Subcutaneous abdominal adipose tissue (tissue), 5 donors: ENCODE results near the gene EBF4.

Experiments
- H3K27ac ChIP-seq: one replicate; pipeline ENCODE4 v1.7.0; 2013; ENCODE audit warnings: low read depth, mild to moderate bottlenecking, inconsistent platforms, low read length, moderate library complexity
- H3K27me3 ChIP-seq, 5 donors: one replicate each; pipeline ENCODE4 v1.7.0; 2013; ENCODE audit warnings: low read length in 5 of 5, inconsistent platforms in 1 of 5; ENCODE audit not compliant: control insufficient read depth in 5 of 5, insufficient read depth in 4 of 5
- H3K36me3 ChIP-seq, 5 donors: one replicate each; pipeline ENCODE4 v1.7.0; 2013; ENCODE audit warnings: low read length in 5 of 5; ENCODE audit not compliant: control insufficient read depth in 5 of 5, insufficient read depth in 5 of 5
- H3K4me1 ChIP-seq, 5 donors: one replicate each; pipeline ENCODE4 v1.7.0; 2013; ENCODE audit warnings: low read length in 5 of 5, mild to moderate bottlenecking in 3 of 5, moderate library complexity in 1 of 5; ENCODE audit not compliant: control insufficient read depth in 5 of 5, insufficient read depth in 5 of 5
- H3K4me3 ChIP-seq, 5 donors: one replicate each; pipeline ENCODE4 v1.7.0; 2013; ENCODE audit warnings: low read length in 5 of 5, low read depth in 1 of 5
- H3K9ac ChIP-seq, 5 donors: one replicate each; pipeline ENCODE4 v1.7.0; 2013; ENCODE audit warnings: low read length in 5 of 5, mild to moderate bottlenecking in 4 of 5, moderate library complexity in 3 of 5
- H3K9me3 ChIP-seq, 5 donors: one replicate each; pipeline ENCODE4 v1.7.0; 2013; ENCODE audit warnings: low read length in 5 of 5; ENCODE audit not compliant: control insufficient read depth in 5 of 5
- donor health status: healthy.
- donor health status: healthy.
- donor health status: healthy.
- donor health status: healthy.
- donor health status: healthy.

EBF4 gene

DNA sequence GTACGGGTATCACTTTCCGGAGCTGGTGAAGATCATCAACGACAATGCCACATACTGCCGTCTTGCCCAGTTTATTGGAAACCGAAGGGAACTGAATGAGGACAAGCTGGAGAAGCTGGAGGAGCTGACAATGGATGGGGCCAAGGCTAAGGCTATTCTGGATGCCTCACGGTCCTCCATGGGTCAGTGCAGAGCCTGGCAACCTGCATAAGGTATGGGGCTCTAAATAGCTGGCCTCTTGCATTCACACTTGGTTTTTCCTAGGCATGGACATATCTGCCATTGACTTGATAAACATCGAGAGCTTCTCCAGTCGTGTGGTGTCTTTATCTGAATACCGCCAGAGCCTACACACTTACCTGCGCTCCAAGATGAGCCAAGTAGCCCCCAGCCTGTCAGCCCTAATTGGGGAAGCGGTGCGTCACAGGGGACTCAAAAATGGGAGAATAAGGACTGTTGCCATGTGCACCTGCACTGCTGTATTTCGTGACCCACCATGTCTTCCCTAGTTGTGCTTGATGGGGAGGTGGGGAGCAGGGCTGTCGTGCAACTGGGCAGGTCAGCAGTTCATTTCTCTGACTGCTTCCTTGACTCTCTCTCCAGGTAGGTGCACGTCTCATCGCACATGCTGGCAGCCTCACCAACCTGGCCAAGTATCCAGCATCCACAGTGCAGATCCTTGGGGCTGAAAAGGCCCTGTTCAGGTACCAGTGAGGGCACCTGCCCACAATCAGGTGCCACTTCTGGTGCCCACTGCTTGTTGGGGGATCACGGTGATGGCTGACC is 37.1 kb upstream of the EBF4 start:
- Histone ChIP-seq H3K27ac (no peak overlapping the region), H3K9ac (no peak overlapping the region), H3K9me3 (no peaks in the 10 kb centered on the region), H3K36me3 (peaks cover 0 to 68% (median 65%) of the 10 kb centered on the region in 5 donors), H3K4me3 (no peak overlapping the region), H3K4me1 (peaks cover 2 to 33% (median 28%) of the 10 kb centered on the region in 5 donors), H3K27me3 (no peaks in the 10 kb centered on the region)

DNA sequence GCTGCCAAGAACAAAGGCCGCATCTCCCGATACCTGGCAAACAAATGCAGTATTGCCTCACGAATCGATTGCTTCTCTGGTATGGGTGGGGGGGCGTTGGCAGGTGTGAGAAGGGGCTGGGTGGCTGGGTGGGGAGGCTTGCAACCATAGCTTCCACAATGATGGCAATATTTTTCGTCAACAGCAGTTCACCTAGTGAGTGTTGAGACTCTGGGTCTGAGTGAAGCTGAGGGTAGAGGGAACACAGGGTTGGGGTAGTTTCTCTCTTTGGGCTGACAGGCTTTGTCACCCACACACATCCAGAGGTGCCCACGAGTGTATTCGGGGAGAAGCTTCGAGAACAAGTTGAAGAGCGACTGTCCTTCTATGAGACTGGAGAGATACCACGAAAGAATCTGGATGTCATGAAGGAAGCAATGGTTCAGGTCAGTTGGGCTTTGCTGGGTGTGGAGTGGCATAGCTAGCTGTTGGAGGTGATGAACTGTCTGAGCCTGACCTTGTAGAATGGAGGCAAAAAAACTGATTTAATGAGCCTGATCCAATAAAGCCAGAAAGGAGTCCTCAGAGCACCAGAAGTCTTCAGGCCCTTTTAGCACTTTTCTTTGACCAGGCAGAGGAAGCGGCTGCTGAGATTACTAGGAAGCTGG is 36.0 kb upstream of the EBF4 start:
- no peak overlapping the region for H3K4me3 ChIP-seq

DNA sequence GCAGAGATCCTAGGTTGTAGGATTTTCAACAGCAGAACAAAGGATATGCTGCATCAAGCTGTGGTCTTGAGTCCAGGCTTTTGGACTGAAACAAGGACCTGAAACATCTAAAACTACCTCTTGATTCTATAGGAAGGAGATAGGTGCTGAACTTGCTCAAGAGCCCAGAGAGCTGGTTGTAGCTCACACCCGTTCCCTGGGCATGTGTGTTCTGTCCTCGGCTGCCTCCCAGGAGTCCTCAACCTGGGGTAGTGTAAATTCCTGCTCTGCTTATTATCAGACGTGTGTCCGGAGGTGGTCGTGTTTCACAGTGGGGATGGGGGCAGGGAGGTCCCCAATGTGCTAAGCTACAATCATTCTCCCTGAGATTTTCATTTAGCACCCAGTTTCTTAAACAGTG is 35.3 kb upstream of the EBF4 start:
- no peak overlapping the region for H3K9ac ChIP-seq
- H3K36me3 ChIP-seq = peaks cover 9 to 84% (median 81%) of the 10 kb centered on the region in 5 donors
- no peaks in the 10 kb centered on the region for H3K9me3 ChIP-seq
- H3K4me3 ChIP-seq = no peak overlapping the region
- no peaks in the 10 kb centered on the region for H3K27me3 ChIP-seq
- peaks cover 2 to 21% (median 19%) of the 10 kb centered on the region in 5 donors for H3K4me1 ChIP-seq
- no peak overlapping the region for H3K27ac ChIP-seq

More for the DNA sequence above, 36.0 kb upstream of the EBF4 start:
- Histone ChIP-seq H3K4me1 (peaks cover 2 to 27% (median 22%) of the 10 kb centered on the region in 5 donors), H3K9me3 (no peaks in the 10 kb centered on the region), H3K27ac (no peak overlapping the region), H3K27me3 (no peaks in the 10 kb centered on the region), H3K9ac (no peak overlapping the region), H3K36me3 (peaks cover 2 to 78% (median 75%) of the 10 kb centered on the region in 5 donors)

DNA sequence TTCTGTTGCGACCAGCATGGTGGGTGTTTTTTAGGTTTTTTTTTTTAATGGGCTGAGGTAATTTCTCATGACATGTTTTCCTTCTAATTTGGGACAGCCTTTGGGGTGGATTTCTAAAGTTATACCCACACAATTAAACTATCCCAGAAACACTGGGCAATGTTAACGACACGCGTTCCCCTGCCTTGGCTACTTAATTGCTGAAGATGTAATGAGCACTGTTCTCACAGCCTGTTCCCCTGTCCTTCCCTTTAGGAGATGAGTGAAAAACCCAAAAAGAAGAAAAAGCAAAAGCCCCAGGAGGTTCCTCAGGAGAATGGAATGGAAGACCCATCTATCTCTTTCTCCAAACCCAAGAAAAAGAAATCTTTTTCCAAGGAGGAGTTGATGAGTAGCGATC is 34.9 kb upstream of the EBF4 start:
- Histone ChIP-seq H3K4me1 (peaks cover 2 to 20% (median 18%) of the 10 kb centered on the region in 5 donors), H3K36me3 (peaks cover 9 to 86% (median 82%) of the 10 kb centered on the region in 5 donors), H3K9ac (no peak overlapping the region), H3K4me3 (no peak overlapping the region), H3K27me3 (no peaks in the 10 kb centered on the region), H3K9me3 (no peaks in the 10 kb centered on the region), H3K27ac (no peak overlapping the region)

DNA sequence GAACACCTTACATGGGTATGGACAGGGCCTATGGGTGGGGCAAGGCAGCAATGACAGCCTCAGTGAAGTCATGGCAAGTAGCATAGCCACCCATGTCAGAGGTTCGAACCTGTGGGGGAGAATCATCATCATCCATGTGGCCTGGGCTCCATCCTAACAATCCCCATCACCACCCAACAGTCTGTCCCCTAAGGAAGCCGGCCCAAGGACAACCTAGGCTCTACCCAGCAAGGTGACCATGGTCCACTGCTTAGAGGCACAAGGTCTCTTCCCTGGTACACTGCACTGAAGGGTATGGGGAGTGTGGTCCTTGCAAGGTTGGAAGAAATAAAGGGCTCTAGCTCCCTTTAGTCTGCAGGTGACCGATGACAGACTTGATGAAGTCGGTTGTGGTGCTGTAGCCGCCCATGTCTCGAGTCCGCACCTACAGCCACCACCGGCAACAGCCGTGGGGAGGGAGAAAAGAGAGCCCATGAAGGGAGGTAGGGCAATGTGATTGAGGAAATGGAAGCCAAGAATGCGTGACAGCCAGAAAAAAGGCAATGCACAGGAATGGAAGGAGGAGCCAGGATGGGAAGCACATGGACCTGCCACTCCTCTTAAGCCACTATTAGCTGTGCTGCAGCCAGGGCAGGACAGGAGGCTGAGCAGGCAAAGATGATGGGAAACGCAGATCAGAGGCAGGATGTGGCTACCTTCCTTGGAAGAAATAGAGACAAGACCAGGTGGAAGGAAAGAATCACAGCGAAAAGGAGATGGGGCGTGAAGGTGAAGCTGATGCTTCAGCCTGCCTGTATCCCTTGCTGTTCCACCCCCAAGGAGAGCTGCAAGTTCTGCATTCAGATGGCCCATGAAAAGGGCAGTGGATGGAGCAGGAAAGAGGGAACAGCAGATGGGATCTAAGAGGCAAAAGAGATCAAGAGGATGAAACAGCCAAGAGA is 33.9 kb upstream of the EBF4 start:
- Histone ChIP-seq H3K4me3 (no peak overlapping the region), H3K27ac (no peak overlapping the region), H3K4me1 (peaks cover 4 to 18% (median 16%) of the 10 kb centered on the region in 5 donors), H3K9me3 (no peaks in the 10 kb centered on the region), H3K36me3 (peaks cover 9 to 86% (median 82%) of the 10 kb centered on the region in 5 donors), H3K9ac (no peak overlapping the region), H3K27me3 (no peaks in the 10 kb centered on the region)

DNA sequence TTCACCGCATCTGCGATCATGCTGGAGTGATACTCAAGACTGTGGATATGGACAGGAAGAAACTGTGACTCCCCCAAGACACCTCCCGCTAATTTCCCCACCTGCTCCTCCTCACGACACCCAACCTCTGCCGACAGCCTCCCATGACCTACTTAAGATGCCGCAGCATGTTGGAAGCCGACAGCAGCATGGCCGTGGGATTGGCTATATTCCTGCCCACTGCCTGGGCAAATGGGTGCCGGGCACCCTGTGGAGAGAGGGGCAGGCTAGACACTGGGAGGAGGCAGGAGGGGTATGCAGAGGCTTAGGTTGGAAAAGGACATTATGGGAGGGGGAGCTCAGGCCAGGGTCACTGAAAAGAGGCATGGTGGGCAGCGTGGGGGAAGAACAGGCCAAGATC is 33.0 kb upstream of the EBF4 start:
- Histone ChIP-seq H3K9me3 (no peaks in the 10 kb centered on the region), H3K9ac (no peak overlapping the region), H3K4me3 (no peak overlapping the region), H3K27me3 (no peaks in the 10 kb centered on the region), H3K27ac (no peak overlapping the region), H3K36me3 (peaks cover 9 to 77% (median 76%) of the 10 kb centered on the region in 5 donors), H3K4me1 (peaks cover 4 to 15% (median 13%) of the 10 kb centered on the region in 5 donors)

DNA sequence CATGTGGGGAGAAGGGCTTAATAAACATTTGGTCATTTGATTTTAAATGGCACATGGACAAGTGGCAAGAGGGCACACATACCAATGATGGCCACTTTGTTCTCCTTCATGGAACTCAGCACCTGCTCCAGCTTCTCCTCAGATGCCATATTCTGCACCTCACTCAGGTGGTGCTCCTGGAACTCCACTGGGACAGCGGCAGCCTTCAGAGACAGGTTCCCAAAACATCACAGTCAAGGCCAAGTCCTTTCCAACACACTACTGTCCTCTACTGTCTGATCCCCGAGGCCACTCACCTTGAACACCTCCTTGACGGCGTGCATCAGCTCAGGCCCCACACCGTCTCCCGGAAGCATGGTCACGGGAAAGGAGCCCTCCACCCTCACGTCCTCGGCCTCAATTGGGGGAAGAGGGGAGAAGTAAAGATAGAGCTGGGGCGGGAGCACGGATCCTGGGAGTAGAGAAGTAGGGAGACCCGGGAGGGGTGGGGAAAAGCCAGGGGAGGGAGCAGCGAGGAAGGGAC is 29.2 kb upstream of the EBF4 start:
- H3K9me3 ChIP-seq = no peaks in the 10 kb centered on the region
- peak overlapping the region; percentile 84 to 97 (median 93) for H3K4me3 ChIP-seq
- H3K36me3 ChIP-seq = peaks cover 9 to 39% (median 37%) of the 10 kb centered on the region in 5 donors
- H3K27ac ChIP-seq = peak overlapping the region; percentile 74
- no peaks in the 10 kb centered on the region for H3K27me3 ChIP-seq
- peak overlapping the region; percentile 88 to 95 (median 89) for H3K9ac ChIP-seq
- H3K4me1 ChIP-seq = peaks cover 4 to 16% (median 15%) of the 10 kb centered on the region in 5 donors

DNA sequence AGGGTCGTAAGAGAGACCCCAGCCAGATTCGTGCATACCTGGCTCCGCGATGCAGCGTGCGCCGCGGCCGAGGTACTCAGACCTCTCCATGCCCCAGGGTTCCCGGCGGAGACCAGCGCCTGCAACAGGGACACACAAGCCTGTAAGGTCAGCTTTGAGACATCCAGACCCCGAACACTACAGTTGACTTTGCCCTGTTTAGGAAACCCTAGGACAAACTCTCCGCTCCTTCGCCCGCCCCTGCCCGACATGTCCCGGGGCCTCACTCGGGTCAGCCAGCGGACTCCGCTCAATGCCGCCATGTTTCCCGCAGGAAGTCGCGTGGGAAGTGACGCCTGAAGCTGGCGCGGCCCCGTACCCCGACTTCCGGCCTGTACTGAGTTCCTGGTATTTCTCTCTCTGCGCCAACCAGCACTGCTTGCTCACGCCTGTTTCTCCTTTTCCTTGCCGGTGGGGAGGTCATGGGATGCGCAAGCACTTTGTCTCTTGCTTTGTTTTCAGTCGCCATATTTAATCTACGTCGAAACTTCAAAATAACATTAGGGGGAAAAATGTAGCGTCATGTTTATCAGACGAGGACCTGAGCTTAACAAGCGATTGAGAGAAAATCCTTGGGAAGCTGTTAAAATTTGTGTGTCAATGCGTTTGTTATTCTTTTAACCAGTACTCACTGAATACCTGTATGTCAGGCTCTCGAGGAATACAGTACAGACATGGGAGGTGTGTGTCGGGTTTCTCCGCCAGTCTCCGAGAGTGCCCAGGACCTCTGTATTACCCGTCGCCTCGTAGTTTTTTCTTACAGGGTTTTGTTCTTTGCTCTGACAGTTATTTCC is 28.5 kb upstream of the EBF4 start, which contains the start of gene IDH3B:
IDH3B (minus strand) TSS at position 330 of the 833 bp plus-strand sequence; CDS start at position 302, 28 bp downstream.
- Histone ChIP-seq H3K4me3 (peak within 1 kb of the TSS; percentile 84 to 97 (median 93)), H3K4me1 (peaks cover 4 to 16% (median 15%) of the 10 kb centered on the region in 5 donors), H3K36me3 (peaks cover 9 to 33% (median 30%) of the 10 kb centered on the region in 5 donors), H3K27ac (peak within 1 kb of the TSS; percentile 74), H3K9me3 (no peaks in the 10 kb centered on the region), H3K9ac (peak within 1 kb of the TSS; percentile 88 to 95 (median 89)), H3K27me3 (no peaks in the 10 kb centered on the region)

DNA sequence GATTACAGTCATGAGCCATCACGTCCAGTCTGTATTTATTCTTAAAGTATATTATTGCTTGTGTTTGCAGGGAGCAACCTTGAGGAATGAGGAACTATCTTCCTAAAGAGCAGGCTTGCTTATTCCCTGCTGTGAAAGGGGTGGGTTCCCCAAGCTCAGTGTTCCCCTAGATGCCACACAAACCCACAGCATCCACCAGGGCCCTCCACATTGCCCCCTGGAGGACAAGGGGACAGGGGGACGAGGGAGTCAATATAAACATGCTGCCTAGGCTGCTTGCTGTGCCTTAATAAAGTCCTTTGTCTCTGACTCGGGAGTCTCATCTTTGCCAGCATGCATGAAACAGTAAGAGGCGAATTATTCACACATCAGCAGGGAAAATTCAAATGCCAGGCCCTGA is 20.6 kb upstream of the EBF4 start:
- Histone ChIP-seq H3K9me3 (no peaks in the 10 kb centered on the region), H3K9ac (no peak overlapping the region), H3K4me1 (no peaks in the 10 kb centered on the region), H3K27ac (no peak overlapping the region), H3K36me3 (no peaks in the 10 kb centered on the region), H3K27me3 (peaks cover 0 to 6% (median 0%) of the 10 kb centered on the region in 5 donors), H3K4me3 (no peak overlapping the region)
